ENCODE measurements around the gene SIGLEC10. TPM values are rescaled to one million over a fixed set of nuclear protein-coding genes. Genes with fewer than 3 reads are reported as not detected.
A peak's percentile ranks its signal among the peaks of the same experiment; 100 is the strongest.

Gene SIGLEC10
- total RNA-seq, 1 donor from 2014 or later = not detected

DNA sequence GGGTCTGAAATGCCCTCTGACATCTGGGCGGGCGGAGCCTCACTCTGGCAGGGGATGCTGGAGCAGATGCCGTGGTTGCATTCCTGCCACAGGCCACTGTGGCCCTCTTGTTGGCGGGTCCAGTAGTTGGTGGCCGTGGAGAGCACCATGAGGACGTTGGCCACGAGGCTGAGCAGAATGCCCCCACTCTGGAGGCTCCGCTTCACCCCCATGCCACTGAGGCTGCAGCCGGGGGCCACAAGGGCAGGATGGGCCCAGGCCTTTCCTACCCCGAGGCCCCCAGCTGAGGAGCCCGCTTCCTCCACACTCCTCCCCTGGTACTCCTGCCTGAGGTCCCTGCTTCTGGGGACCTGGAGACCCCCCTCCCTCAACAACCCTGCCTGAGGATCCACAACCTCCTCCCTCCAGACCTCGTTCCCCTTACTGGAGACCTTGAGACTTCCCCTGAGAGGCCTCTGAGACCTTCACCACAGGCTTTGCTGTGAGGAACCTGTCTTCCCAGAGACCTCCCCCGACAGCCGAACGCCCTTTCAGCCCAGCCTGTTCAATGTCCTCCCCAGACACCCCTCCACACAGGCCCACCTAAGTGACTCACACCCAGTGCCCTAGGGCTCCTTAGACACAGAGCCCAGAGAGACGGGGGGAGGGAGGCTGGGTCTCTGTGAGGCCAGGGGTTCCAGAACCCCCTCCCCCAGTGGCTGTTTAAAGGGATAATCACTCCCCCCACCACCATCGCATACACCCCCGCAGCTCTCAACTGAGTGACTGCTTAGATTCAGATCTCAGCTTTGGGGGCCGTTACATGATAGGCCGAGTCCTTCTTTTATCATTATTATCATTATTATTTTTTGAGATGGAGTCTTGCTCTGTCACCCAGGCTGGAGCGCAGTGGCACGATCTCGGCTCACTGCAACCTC lies 48.8 kb downstream of the SIGLEC10 start, which contains the start of gene CLDND2:
Gene CLDND2, minus strand, starts transcription at position 638 of the 917 bp plus-strand sequence. Its CDS starts 426 bp downstream, at position 212.
- Histone ChIP-seq H3K4me1 (ENCODE audit: insufficient read depth, low read length) (peaks cover 19% of the 10 kb centered on the region), H3K36me3 (ENCODE audit: insufficient read depth, low read length) (no peaks in the 10 kb centered on the region), H3K27me3 (ENCODE audit: insufficient read depth, low read length) (no peaks in the 10 kb centered on the region), H3K27ac (ENCODE audit: low read depth, low read length) (peak within 1 kb of the TSS; percentile 72), H2AFZ (ENCODE audit: low read depth, low read length) (peak within 1 kb of the TSS; percentile 99), H3K9me3 (ENCODE audit: insufficient read depth, low read depth, low read length) (no peaks in the 10 kb centered on the region), H3K9ac (ENCODE audit: low read length) (peak within 1 kb of the TSS; percentile 82), H3K4me2 (ENCODE audit: low read length) (peak within 1 kb of the TSS; percentile 98), H3K4me3 (ENCODE audit: insufficient read depth, low read depth, low read length) (peak within 1 kb of the TSS; percentile 68), H3K79me2 (ENCODE audit: insufficient read depth, low read length) (peaks cover 19% of the 10 kb centered on the region), H4K20me1 (ENCODE audit: insufficient read depth, low read length) (no peaks in the 10 kb centered on the region)
- peaks cover 16% of the 10 kb centered on the region for H3K4me1 Mint-ChIP-seq (ENCODE audit: low read depth, unreplicated experiment)
- H3K27me3 Mint-ChIP-seq (ENCODE audit: low read depth, unreplicated experiment) = peaks cover 1% of the 10 kb centered on the region
- peaks cover 2% of the 10 kb centered on the region for H3K36me3 Mint-ChIP-seq (ENCODE audit: low read depth, unreplicated experiment)
- peak within 1 kb of the TSS; percentile 91 for H3K4me3 Mint-ChIP-seq (ENCODE audit: unreplicated experiment)
- TF ChIP-seq, protein P1, sequence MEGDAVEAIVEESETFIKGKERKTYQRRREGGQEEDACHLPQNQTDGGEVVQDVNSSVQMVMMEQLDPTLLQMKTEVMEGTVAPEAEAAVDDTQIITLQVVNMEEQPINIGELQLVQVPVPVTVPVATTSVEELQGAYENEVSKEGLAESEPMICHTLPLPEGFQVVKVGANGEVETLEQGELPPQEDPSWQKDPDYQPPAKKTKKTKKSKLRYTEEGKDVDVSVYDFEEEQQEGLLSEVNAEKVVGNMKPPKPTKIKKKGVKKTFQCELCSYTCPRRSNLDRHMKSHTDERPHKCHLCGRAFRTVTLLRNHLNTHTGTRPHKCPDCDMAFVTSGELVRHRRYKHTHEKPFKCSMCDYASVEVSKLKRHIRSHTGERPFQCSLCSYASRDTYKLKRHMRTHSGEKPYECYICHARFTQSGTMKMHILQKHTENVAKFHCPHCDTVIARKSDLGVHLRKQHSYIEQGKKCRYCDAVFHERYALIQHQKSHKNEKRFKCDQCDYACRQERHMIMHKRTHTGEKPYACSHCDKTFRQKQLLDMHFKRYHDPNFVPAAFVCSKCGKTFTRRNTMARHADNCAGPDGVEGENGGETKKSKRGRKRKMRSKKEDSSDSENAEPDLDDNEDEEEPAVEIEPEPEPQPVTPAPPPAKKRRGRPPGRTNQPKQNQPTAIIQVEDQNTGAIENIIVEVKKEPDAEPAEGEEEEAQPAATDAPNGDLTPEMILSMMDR (IDR thresholded peaks at IDR 0.05; ENCODE audit: insufficient read depth, low read depth, low read length) = no peak
- TF ChIP-seq EZH2 (IDR thresholded peaks at IDR 0.05; ENCODE audit: insufficient read depth, low read length) = no peak
- H3K9me3 Mint-ChIP-seq (ENCODE audit: unreplicated experiment) = peaks cover 2% of the 10 kb centered on the region
- DNase-seq (ENCODE audit: low read depth) (no peak), FAIRE-seq (no peak)
- peak within 1 kb of the TSS; percentile 92 for H3K27ac Mint-ChIP-seq (ENCODE audit: unreplicated experiment)

DNA sequence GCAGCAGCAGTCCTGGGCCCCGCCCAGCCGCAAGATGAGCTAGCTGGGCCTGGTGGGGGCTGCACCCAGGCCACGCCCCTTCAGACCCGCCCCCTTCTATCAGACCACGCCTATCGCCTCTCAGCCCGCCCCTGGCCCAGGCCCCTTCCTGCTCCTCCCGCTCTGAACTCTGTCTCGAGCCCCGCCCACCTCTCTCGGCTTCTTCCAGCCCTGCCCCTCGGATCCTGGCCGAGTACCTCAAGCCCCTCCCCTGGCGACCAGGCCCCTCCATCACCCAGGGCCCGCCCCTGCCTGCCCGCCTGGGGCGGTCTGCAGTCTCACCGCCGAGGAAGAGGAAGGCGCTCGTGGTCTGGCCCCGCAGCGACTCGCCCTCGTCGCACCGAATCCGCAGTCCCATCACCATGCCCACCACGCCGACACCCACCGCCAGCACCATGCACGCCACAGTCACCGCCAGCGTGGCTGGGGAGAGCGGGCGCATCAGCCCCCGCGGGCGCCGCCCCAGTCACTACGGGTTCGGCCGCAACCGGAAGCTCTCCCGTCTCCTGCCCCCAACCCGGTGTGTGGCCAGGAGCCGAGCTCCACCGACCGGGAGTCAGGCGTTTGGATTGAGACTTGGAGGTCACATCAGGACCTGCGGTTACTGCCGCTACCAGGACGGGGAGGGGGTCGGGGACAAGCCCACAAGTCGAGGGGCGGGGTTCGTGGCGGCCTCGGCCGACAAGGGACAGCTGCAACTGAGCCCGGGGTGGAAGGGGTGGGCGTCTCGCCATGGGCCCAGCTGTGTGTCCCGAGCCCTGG lies 49.7 kb downstream of the SIGLEC10 start:
- Mint-ChIP-seq H3K9me3 (ENCODE audit: unreplicated experiment) (peaks cover 2% of the 10 kb centered on the region), H3K4me3 (ENCODE audit: unreplicated experiment) (peak overlapping the region; percentile 91), H3K27ac (ENCODE audit: unreplicated experiment) (peak overlapping the region; percentile 85), H3K36me3 (ENCODE audit: low read depth, unreplicated experiment) (peaks cover 2% of the 10 kb centered on the region), H3K27me3 (ENCODE audit: low read depth, unreplicated experiment) (no peaks in the 10 kb centered on the region), H3K4me1 (ENCODE audit: low read depth, unreplicated experiment) (peaks cover 20% of the 10 kb centered on the region)
- DNase-seq (ENCODE audit: low read depth) = peak; percentile 94
- Histone ChIP-seq H3K9me3 (ENCODE audit: insufficient read depth, low read depth, low read length) (no peaks in the 10 kb centered on the region), H3K27me3 (ENCODE audit: insufficient read depth, low read length) (no peaks in the 10 kb centered on the region), H3K36me3 (ENCODE audit: insufficient read depth, low read length) (no peaks in the 10 kb centered on the region), H4K20me1 (ENCODE audit: insufficient read depth, low read length) (no peaks in the 10 kb centered on the region), H2AFZ (ENCODE audit: low read depth, low read length) (peak overlapping the region; percentile 99), H3K9ac (ENCODE audit: low read length) (peak overlapping the region; percentile 92), H3K79me2 (ENCODE audit: insufficient read depth, low read length) (peaks cover 20% of the 10 kb centered on the region), H3K4me1 (ENCODE audit: insufficient read depth, low read length) (peaks cover 24% of the 10 kb centered on the region), H3K4me2 (ENCODE audit: low read length) (peak overlapping the region; percentile 98), H3K4me3 (ENCODE audit: insufficient read depth, low read depth, low read length) (peak overlapping the region; percentile 73), H3K27ac (ENCODE audit: low read depth, low read length) (peak overlapping the region; percentile 72)
- FAIRE-seq = no peak
- TF ChIP-seq, protein P1 (IDR thresholded peaks at IDR 0.05; ENCODE audit: insufficient read depth, low read depth, low read length) = no peak
- TF ChIP-seq EZH2 (IDR thresholded peaks at IDR 0.05; ENCODE audit: insufficient read depth, low read length) = no peak

Measured in astrocyte (in vitro differentiated cells and primary cell).